ENCODE measurements around the gene VSTM2L.
"Not testable (repeated sequence)": the region's sequence is repeated elsewhere in the genome, so short reads cannot be mapped to it uniquely, and the experiment has no call there.

VSTM2L gene

DNA sequence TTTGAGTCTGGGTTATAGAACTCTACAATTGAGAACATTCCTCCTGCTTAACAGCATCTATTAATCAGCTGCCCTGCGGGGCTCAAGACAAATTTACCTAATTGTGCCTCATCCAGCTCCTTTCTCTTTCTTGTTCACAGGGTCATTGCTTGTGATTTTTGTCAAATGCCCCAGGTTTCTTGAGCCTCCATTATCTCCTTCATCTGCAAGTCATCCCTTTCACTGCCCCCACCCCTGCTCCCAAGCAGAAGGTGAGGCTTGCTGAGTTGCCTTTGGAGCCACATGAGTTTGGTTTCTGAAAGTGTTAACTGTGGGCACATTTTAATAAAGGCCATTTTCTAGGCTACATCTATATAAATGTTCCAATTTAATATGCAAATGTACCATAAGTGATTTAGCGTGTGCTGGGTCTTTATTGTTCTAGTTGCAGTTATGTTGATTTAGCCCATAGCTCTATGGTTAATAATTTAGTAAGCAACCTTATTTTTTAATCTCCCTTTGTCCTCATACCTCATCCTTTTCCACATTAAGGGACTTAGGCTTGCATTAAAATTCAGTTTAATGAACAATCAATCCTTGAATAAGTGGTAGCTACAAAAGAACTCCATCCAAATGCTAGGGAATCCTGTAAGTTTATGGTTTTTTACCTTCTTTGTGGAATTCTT is 56.1 kb downstream of the VSTM2L start:
- TF ChIP-seq, protein P1, sequence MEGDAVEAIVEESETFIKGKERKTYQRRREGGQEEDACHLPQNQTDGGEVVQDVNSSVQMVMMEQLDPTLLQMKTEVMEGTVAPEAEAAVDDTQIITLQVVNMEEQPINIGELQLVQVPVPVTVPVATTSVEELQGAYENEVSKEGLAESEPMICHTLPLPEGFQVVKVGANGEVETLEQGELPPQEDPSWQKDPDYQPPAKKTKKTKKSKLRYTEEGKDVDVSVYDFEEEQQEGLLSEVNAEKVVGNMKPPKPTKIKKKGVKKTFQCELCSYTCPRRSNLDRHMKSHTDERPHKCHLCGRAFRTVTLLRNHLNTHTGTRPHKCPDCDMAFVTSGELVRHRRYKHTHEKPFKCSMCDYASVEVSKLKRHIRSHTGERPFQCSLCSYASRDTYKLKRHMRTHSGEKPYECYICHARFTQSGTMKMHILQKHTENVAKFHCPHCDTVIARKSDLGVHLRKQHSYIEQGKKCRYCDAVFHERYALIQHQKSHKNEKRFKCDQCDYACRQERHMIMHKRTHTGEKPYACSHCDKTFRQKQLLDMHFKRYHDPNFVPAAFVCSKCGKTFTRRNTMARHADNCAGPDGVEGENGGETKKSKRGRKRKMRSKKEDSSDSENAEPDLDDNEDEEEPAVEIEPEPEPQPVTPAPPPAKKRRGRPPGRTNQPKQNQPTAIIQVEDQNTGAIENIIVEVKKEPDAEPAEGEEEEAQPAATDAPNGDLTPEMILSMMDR (IDR thresholded peaks at IDR 0.05; ENCODE audit: low read depth, low read length), result no peak
- no peak overlapping the region for H3K4me3 ChIP-seq (ENCODE audit: low read depth, low read length)

DNA sequence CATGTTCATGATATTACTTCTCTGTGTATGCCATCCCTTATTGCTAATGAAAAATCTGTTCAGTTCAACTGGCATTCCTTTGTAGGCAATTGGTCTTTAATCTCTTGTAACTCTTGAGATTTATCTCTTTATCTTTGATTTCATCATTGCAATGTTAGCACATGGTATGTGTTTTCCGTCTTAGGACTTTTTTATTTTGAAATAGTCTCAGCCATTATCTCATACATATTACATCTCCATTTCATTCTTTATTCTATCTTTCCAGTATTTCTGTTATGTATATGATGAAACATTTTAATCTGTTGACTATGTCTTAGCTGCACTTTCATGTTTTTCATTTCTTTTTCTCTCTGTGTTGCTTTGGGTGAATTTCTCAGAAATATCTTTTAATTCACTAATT is 58.1 kb downstream of the VSTM2L start:
- H3K4me3 ChIP-seq (ENCODE audit: low read depth, low read length), result no peak overlapping the region
- TF ChIP-seq, protein P1 (IDR thresholded peaks at IDR 0.05; ENCODE audit: low read depth, low read length), result no peak

DNA sequence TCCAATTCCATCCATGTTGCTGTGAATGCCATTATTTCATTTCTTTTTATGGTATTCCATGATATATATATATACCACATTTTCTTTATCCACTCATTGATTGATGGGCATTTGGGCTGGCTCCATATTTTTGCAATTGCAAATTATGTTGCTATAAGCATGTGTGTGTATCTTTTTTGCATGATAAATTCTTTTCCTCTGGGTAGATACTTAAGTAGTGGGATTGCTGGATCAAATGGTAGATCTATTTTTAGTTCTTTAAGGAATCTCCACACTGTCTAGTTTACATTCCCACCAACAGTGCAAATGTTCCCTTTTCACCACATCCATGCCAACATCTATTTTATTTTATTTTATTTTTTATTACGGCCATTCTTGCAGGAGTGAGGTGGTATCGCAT is 60.6 kb downstream of the VSTM2L start:
- H3K4me3 ChIP-seq (ENCODE audit: low read depth, low read length), result not testable (repeated sequence)

DNA sequence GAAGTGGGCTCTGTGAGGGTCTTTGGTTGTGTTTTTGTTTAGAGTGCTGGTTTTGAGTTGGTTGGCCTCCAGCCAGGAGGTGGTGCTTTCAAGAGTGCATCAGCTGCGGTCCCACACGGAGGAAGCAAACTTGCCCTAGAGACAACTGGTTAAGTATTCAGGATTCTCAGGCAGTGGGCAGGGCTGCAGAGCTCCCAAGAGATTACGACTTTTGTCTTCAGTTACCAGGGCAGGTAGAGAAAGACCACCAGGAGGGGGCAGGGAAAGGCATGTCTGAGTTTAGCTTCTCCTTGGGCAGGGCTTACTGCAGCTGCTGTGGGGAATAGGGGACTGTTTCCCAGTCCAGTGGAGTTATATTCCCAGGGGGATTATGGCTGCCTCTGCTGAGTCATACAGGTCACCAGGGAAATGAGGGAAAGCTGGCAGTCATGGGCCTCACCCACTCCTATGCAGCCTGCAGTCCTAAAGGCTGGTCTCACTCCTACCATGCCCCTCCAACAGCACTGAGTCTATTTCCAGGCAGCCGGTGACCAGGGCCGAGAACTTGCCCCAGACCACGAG is 66.0 kb downstream of the VSTM2L start:
- TF ChIP-seq, protein P1 (IDR thresholded peaks at IDR 0.05; ENCODE audit: low read depth, low read length), result no peak
- H3K4me3 ChIP-seq (ENCODE audit: low read depth, low read length), result no peak overlapping the region

- H3K4me3 ChIP-seq (ENCODE audit: low read depth, low read length), result no peak overlapping the region
- TF ChIP-seq, protein P1 (IDR thresholded peaks at IDR 0.05; ENCODE audit: low read depth, low read length), result no peak
These were observed 67.3 kb downstream of the VSTM2L start for GRCh38 chr20:37969949-37970855.

DNA sequence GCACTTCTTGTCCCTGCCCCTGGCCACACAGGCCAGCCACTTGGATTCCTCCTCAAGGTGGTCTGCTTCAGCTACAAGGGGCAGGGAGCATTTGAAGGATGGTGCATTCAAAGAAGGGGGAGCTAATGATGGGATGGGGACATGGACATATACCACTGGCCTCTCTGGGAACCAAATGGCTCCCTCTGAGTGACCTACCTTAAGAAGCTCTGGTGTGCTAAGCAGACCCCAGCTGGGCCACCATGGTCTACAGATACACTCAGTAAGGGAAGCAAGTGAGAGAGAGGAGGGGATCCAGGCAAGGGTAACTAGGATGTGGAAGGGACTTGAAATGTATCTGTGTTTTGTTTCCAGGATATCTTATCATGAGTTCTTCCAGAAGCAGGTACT is 67.9 kb downstream of the VSTM2L start:
- H3K4me3 ChIP-seq (ENCODE audit: low read depth, low read length), result no peak overlapping the region
- TF ChIP-seq, protein P1 (IDR thresholded peaks at IDR 0.05; ENCODE audit: low read depth, low read length), result no peak

GRCh38 chr20:37971561-37972127 is 68.7 kb downstream of the VSTM2L start:
- TF ChIP-seq, protein P1 (IDR thresholded peaks at IDR 0.05; ENCODE audit: low read depth, low read length), result no peak
- H3K4me3 ChIP-seq (ENCODE audit: low read depth, low read length), result no peak overlapping the region
